ENCODE data around the gene TLR1. TPM values are rescaled to one million over a fixed set of nuclear protein-coding genes. Genes with fewer than 3 reads are reported as not detected.

Gene TLR1
- total RNA-seq, 1 experiment from 2014 or later: 0.28 TPM

DNA sequence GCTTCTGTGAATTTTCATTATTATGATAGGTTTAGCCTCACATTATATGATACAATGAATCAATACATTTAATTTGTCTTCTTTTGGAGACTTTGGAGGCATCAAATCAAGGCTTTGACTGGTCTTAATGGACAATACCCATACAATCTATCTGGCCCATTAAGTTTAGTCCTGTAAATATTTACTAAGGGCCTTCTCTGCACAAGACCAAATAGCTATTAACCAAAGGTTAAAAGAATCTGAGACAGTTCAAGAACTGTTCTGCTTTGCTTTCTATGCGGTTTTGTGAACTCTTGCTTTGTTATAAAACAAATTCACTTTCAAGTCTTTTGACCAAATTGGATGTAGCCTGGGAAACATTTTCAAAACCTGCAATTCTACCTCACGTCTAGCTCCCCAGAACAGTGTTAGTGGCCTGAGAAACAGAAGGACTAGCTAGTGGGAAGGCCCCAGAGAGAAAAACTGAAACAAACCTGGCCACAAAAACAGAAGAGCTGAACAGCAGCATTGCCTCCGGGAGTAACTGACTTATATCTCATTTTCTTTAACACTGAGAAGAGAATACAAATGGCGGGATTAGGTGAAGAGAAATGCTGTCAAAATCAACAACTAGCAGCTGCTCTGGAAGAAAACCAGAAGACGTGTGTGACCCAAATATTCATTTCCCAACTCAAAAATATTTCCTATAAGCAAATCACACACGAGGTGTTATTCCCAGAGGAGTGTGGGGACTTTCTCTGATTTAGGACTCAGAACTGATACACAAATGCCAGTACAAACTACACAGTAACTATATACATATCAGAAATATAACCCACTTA, 548 bp downstream of the TLR1 start:
- Mint-ChIP-seq H3K4me3 (no peak overlapping the region), H3K27me3 (ENCODE audit: low read depth) (no peaks in the 10 kb centered on the region; the same call in 1 of the 2 replicates), H3K4me1 (no peaks in the 10 kb centered on the region), H3K27ac (peak overlapping the region; percentile 30; the same call in 1 of the 2 replicates), H3K36me3 (peaks cover 16% of the 10 kb centered on the region), H3K9me3 (peaks cover 40% of the 10 kb centered on the region)
- ATAC-seq (no peak), DNase-seq (ENCODE audit: low spot score) (no peak)
- ChIA-PET CTCF (interaction anchor here (1.0 to 1.9 kb wide), 4 partner anchors 13 to 44 kb away, joined by 3 to 10 read pairs (median 6); partner anchors contain the start of gene TLR10), POLR2A (no interaction called here)
- TF ChIP-seq TEAD4 (CRISPR knock-in tag; IDR thresholded peaks at IDR 0.05): no peak
- TF ChIP-seq, protein P1, sequence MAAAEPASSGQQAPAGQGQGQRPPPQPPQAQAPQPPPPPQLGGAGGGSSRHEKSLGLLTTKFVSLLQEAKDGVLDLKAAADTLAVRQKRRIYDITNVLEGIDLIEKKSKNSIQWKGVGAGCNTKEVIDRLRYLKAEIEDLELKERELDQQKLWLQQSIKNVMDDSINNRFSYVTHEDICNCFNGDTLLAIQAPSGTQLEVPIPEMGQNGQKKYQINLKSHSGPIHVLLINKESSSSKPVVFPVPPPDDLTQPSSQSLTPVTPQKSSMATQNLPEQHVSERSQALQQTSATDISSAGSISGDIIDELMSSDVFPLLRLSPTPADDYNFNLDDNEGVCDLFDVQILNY (CRISPR knock-in tag; IDR thresholded peaks at IDR 0.05): no peak
- no peak for TF ChIP-seq IRF1 (CRISPR knock-in tag; IDR thresholded peaks at IDR 0.05)
- no peak for TF ChIP-seq ATF3 (CRISPR knock-in tag; conservative IDR thresholded peaks at IDR 0.05)
- no peak for TF ChIP-seq CBFB (CRISPR knock-in tag; IDR thresholded peaks at IDR 0.05; ENCODE audit: low read depth)
- no peak for TF ChIP-seq NR2C2 (CRISPR knock-in tag; IDR thresholded peaks at IDR 0.05)
- no peak for TF ChIP-seq RORB (CRISPR knock-in tag; IDR thresholded peaks at IDR 0.05)
- TF ChIP-seq EMX1 (CRISPR knock-in tag; IDR thresholded peaks at IDR 0.05): no peak
- TF ChIP-seq, protein P2, sequence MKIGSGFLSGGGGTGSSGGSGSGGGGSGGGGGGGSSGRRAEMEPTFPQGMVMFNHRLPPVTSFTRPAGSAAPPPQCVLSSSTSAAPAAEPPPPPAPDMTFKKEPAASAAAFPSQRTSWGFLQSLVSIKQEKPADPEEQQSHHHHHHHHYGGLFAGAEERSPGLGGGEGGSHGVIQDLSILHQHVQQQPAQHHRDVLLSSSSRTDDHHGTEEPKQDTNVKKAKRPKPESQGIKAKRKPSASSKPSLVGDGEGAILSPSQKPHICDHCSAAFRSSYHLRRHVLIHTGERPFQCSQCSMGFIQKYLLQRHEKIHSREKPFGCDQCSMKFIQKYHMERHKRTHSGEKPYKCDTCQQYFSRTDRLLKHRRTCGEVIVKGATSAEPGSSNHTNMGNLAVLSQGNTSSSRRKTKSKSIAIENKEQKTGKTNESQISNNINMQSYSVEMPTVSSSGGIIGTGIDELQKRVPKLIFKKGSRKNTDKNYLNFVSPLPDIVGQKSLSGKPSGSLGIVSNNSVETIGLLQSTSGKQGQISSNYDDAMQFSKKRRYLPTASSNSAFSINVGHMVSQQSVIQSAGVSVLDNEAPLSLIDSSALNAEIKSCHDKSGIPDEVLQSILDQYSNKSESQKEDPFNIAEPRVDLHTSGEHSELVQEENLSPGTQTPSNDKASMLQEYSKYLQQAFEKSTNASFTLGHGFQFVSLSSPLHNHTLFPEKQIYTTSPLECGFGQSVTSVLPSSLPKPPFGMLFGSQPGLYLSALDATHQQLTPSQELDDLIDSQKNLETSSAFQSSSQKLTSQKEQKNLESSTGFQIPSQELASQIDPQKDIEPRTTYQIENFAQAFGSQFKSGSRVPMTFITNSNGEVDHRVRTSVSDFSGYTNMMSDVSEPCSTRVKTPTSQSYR (CRISPR knock-in tag; IDR thresholded peaks at IDR 0.05): no peak
- no peak for TF ChIP-seq MXD4 (CRISPR knock-in tag; IDR thresholded peaks at IDR 0.05; ENCODE audit: borderline replicate concordance)
- TF ChIP-seq JUN (CRISPR knock-in tag; IDR thresholded peaks at IDR 0.05): no peak

DNA sequence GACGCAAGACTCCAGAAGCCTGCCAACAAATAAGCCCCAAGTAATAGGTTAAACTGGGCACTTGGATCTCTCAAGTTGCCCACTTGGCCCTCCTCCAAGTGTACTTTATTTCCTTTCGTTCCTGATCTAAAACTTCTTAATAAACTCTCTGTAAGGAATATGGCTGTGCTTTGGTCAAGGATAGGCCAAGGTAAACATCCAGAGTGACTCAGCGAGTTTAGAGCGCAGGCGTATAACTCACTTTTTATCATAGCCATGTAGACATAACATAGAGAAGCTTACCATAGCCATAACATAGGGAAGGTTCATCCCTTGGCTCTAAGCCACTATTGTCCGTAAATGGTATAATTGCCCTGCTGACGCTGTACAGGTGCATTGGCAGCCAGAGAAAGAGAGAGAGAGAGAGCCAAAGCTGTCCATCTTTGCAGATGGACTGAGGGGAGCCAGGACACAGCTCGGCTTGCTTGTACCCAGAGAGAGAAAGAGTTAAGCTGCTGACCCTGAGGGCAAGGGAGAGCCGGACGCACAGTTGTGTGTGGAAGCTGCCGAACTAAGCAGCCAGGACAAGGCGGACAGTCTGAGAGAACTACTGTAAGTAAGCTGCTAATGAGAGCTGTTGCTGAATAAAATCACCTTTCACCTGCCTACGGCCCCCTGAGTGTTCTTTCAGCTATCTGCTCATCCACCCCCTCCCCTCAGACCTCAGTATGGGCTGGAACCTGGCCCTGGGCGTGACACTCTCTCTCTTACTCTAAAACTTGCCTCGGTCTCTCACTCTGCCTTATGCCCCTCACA, 1.8 kb downstream of the TLR1 start:
- DNase-seq (ENCODE audit: low spot score): no peak
- H3K9me3 Mint-ChIP-seq: peaks cover 42% of the 10 kb centered on the region
- no peak overlapping the region for H3K27ac Mint-ChIP-seq
- H3K4me3 Mint-ChIP-seq: no peak overlapping the region
- peaks cover 16% of the 10 kb centered on the region for H3K36me3 Mint-ChIP-seq
- H3K4me1 Mint-ChIP-seq: no peaks in the 10 kb centered on the region
- ChIA-PET CTCF (interaction anchor here (0.6 to 1.9 kb wide), 3 partner anchors 20 to 624 kb away, joined by 4 to 10 read pairs (median 8); partner anchors contain the start of gene TLR10), POLR2A (interaction anchor here (0.5 kb wide), 2 partner anchors 84 to 922 kb away, joined by 3 to 4 read pairs; no protein-coding TSS in a partner anchor)
- no peak for ATAC-seq
- H3K27me3 Mint-ChIP-seq (ENCODE audit: low read depth): no peaks in the 10 kb centered on the region; the same call in 1 of the 2 replicates
- TF ChIP-seq IRF1 (CRISPR knock-in tag; IDR thresholded peaks at IDR 0.05): no peak
- no peak for TF ChIP-seq ZNF416 (CRISPR knock-in tag; IDR thresholded peaks at IDR 0.05)
- no peak for TF ChIP-seq GTF2I (CRISPR knock-in tag; conservative IDR thresholded peaks at IDR 0.05)
- TF ChIP-seq ZNF671 (CRISPR knock-in tag; IDR thresholded peaks at IDR 0.05): no peak
- TF ChIP-seq, protein P3, sequence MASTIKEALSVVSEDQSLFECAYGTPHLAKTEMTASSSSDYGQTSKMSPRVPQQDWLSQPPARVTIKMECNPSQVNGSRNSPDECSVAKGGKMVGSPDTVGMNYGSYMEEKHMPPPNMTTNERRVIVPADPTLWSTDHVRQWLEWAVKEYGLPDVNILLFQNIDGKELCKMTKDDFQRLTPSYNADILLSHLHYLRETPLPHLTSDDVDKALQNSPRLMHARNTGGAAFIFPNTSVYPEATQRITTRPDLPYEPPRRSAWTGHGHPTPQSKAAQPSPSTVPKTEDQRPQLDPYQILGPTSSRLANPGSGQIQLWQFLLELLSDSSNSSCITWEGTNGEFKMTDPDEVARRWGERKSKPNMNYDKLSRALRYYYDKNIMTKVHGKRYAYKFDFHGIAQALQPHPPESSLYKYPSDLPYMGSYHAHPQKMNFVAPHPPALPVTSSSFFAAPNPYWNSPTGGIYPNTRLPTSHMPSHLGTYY (CRISPR knock-in tag; IDR thresholded peaks at IDR 0.05): no peak
- TF ChIP-seq SMAD3 (CRISPR knock-in tag; IDR thresholded peaks at IDR 0.05; ENCODE audit: borderline replicate concordance): no peak
- no peak for TF ChIP-seq PRRX2 (CRISPR knock-in tag; IDR thresholded peaks at IDR 0.05)
- no peak for TF ChIP-seq USF2 (CRISPR knock-in tag; IDR thresholded peaks at IDR 0.05)
- TF ChIP-seq CBFB (CRISPR knock-in tag; IDR thresholded peaks at IDR 0.05; ENCODE audit: low read depth): no peak
- no peak for TF ChIP-seq FOXJ3 (CRISPR knock-in tag; IDR thresholded peaks at IDR 0.05; ENCODE audit: borderline replicate concordance)
- no peak for TF ChIP-seq TCF7 (CRISPR knock-in tag; IDR thresholded peaks at IDR 0.05; ENCODE audit: low read depth)
- TF ChIP-seq ZNF121 (CRISPR knock-in tag; IDR thresholded peaks at IDR 0.05): no peak
- TF ChIP-seq FOXP1 (CRISPR knock-in tag; IDR thresholded peaks at IDR 0.05; ENCODE audit: borderline replicate concordance): no peak
- TF ChIP-seq MYBL2 (CRISPR knock-in tag; IDR thresholded peaks at IDR 0.05): no peak
